ENCODE measurements around the gene CHEK2.

Gene CHEK2

GRCh38 chr22:28741785-28742561, at the start of gene CHEK2, which contains the start of gene HSCB:
Gene CHEK2, minus strand, starts transcription at chr22:28741820. Its CDS starts 7,099 bp downstream, at chr22:28734721.
Gene HSCB, plus strand, starts transcription at chr22:28742039. Its CDS starts 57 bp downstream, at chr22:28742096.
- no peak for TF ChIP-seq CTCF (IDR thresholded peaks at IDR 0.05; ENCODE audit: extremely low read depth, missing control alignments)

GRCh38 chr22:28791124-28791523, 49.5 kb upstream of the CHEK2 start:
- DNase-seq (ENCODE audit: low spot score), result no peak
- no peak for TF ChIP-seq CTCF (IDR thresholded peaks at IDR 0.05; ENCODE audit: extremely low read depth, missing control alignments)

More at GRCh38 chr22:28741785-28742561, at the start of gene CHEK2, which contains the start of gene HSCB:
- DNase-seq (ENCODE audit: low spot score), result peak; percentile 93

GRCh38 chr22:28788601-28789000, 47.0 kb upstream of the CHEK2 start:
- TF ChIP-seq CTCF (IDR thresholded peaks at IDR 0.05; ENCODE audit: extremely low read depth, missing control alignments), result no peak
- DNase-seq (ENCODE audit: low spot score), result no peak

GRCh38 chr22:28783786-28784671, 42.4 kb upstream of the CHEK2 start:
- no peak for DNase-seq (ENCODE audit: low spot score)
- TF ChIP-seq CTCF (IDR thresholded peaks at IDR 0.05; ENCODE audit: extremely low read depth, missing control alignments), result no peak

- no peak for DNase-seq (ENCODE audit: low spot score)
- TF ChIP-seq CTCF (IDR thresholded peaks at IDR 0.05; ENCODE audit: extremely low read depth, missing control alignments), result no peak
These were observed 38.7 kb upstream of the CHEK2 start for GRCh38 chr22:28780296-28780695.

GRCh38 chr22:28779833-28780232, 38.2 kb upstream of the CHEK2 start:
- no peak for DNase-seq (ENCODE audit: low spot score)
- no peak for TF ChIP-seq CTCF (IDR thresholded peaks at IDR 0.05; ENCODE audit: extremely low read depth, missing control alignments)

- no peak for TF ChIP-seq CTCF (IDR thresholded peaks at IDR 0.05; ENCODE audit: extremely low read depth, missing control alignments)
- no peak for DNase-seq (ENCODE audit: low spot score)
These were observed 32.8 kb upstream of the CHEK2 start for GRCh38 chr22:28774378-28774777.
